WTC11 (cell line): Measurements from ENCODE around the gene TVP23C. TPM values are rescaled to one million over a fixed set of nuclear protein-coding genes. Genes with fewer than 3 reads are reported as not detected.

Experiments used
- ATAC-seq: fragments of 200-7000 bp; cut with Tn5 transposase; 2 replicates; pipeline ENCODE4 v1.10.0; 2021; ENCODE audit warnings: mild to moderate bottlenecking, moderate library complexity
- CTCF ChIA-PET: fragments of 300-600 bp; sonication (Branson Sonifier 250); formaldehyde crosslinking; loops from one replicate; lab custom pipeline; 2021; ENCODE audit warnings: antibody characterized with exemption; lab: Charles Lee
- POLR2A ChIA-PET: fragments of 350-600 bp; sonication (Branson Sonifier 250); formaldehyde crosslinking; loops from one replicate; lab custom pipeline; 2021; ENCODE audit warnings: antibody characterized with exemption; lab: Charles Lee
- DNase-seq: peaks from one replicate; pipeline ENCODE4 v3.0.0; 2021; ENCODE audit warnings: low spot score
- H3K27ac Mint-ChIP-seq: 2 replicates; pipeline ENCODE4 v1.8.0; 2021; ENCODE audit warnings: mixed read lengths
- H3K27me3 Mint-ChIP-seq: 2 replicates; pipeline ENCODE4 v1.8.0; 2021; ENCODE audit warnings: low read depth, mild to moderate bottlenecking, moderate library complexity, mixed read lengths
- H3K36me3 Mint-ChIP-seq: 2 replicates; pipeline ENCODE4 v1.8.0; 2021; ENCODE audit warnings: mixed read lengths
- H3K4me1 Mint-ChIP-seq: 2 replicates; pipeline ENCODE4 v1.8.0; 2022; ENCODE audit warnings: mixed read lengths
- H3K4me3 Mint-ChIP-seq: 2 replicates; pipeline ENCODE4 v1.8.0; 2021; ENCODE audit warnings: mild to moderate bottlenecking, moderate library complexity, mixed read lengths
- H3K9me3 Mint-ChIP-seq: 2 replicates; pipeline ENCODE4 v1.8.0; 2021; ENCODE audit warnings: mixed read lengths
- CBFB ChIP-seq: sonication (generic); formaldehyde crosslinking; IDR thresholded peaks from 2 replicates; pipeline ENCODE4 v1.8.1; 2022; ENCODE audit warnings: mild to moderate bottlenecking, low read depth, missing genetic modification reagents
- ESRRA ChIP-seq: sonication (generic); formaldehyde crosslinking; IDR thresholded peaks from 2 replicates; pipeline ENCODE4 v1.8.1; 2022; ENCODE audit warnings: mild to moderate bottlenecking, missing genetic modification reagents, borderline replicate concordance
- FOXK1 ChIP-seq: sonication (generic); formaldehyde crosslinking; IDR thresholded peaks from 2 replicates; pipeline ENCODE4 v1.8.0; 2022; ENCODE audit warnings: mild to moderate bottlenecking, moderate library complexity, missing genetic modification reagents
- GABPB1 ChIP-seq: sonication (generic); formaldehyde crosslinking; IDR thresholded peaks from 2 replicates; pipeline ENCODE4 v1.8.1; 2023; ENCODE audit warnings: mild to moderate bottlenecking, missing genetic modification reagents
- HMGA2 ChIP-seq: fragments of 250-450 bp; sonication (Bioruptor Pico); IDR thresholded peaks from 2 replicates; pipeline ENCODE4 v1.4.0; 2021; ENCODE audit warnings: mild to moderate bottlenecking, moderate library complexity
- MYBL2 ChIP-seq: sonication (generic); formaldehyde crosslinking; IDR thresholded peaks from 2 replicates; pipeline ENCODE4 v1.8.1; 2023; ENCODE audit warnings: mild to moderate bottlenecking, moderate library complexity, missing genetic modification reagents
- NFE2L1 ChIP-seq: sonication (generic); formaldehyde crosslinking; IDR thresholded peaks from 2 replicates; pipeline ENCODE4 v1.8.1; 2023; ENCODE audit warnings: missing genetic modification reagents
- ZNF263 ChIP-seq: sonication (generic); formaldehyde crosslinking; IDR thresholded peaks from 2 replicates; pipeline ENCODE4 v1.8.1; 2022; ENCODE audit warnings: low read depth, mild to moderate bottlenecking, moderate library complexity, missing genetic modification reagents
- ZNF317 ChIP-seq: sonication (generic); formaldehyde crosslinking; IDR thresholded peaks from 2 replicates; pipeline ENCODE4 v1.8.1; 2023; ENCODE audit warnings: low read depth, mild to moderate bottlenecking, moderate library complexity, missing genetic modification reagents, borderline replicate concordance
- ZNF396 ChIP-seq: fragments of 250-450 bp; sonication (Bioruptor Pico); IDR thresholded peaks from 2 replicates; pipeline ENCODE4 v1.8.0; 2021; ENCODE audit warnings: mild to moderate bottlenecking, moderate library complexity, borderline replicate concordance
- total RNA-seq: library from RNA; stranded (reverse); gene quantifications from 3 replicates; pipeline ENCODE4 v1.2.3, GENCODE V29; 2021
- TF ChIP-seq, protein P1 (sequence below): sonication (generic); formaldehyde crosslinking; conservative IDR thresholded peaks from 2 replicates; pipeline ENCODE4 v1.8.1; 2023; ENCODE audit warnings: mild to moderate bottlenecking, low read depth, missing genetic modification reagents, moderate library complexity
- TF ChIP-seq, protein P2 (sequence below): sonication (generic); formaldehyde crosslinking; IDR thresholded peaks from 2 replicates; pipeline ENCODE4 v1.8.0; 2022; ENCODE audit warnings: missing genetic modification reagents
- TF ChIP-seq, protein P3 (sequence below): fragments of 250-450 bp; sonication (Bioruptor Pico); conservative IDR thresholded peaks from 2 replicates; pipeline ENCODE4 v1.9.0; 2021; ENCODE audit warnings: mild to moderate bottlenecking
- TF ChIP-seq, protein P4 (sequence below): sonication (generic); formaldehyde crosslinking; IDR thresholded peaks from 2 replicates; pipeline ENCODE4 v1.8.1; 2022; ENCODE audit warnings: missing genetic modification reagents, borderline replicate concordance
- TF ChIP-seq, protein P5 (sequence below): sonication (generic); formaldehyde crosslinking; IDR thresholded peaks from 2 replicates; pipeline ENCODE4 v1.8.1; 2023; ENCODE audit warnings: mild to moderate bottlenecking, moderate library complexity, missing genetic modification reagents
- TF ChIP-seq, protein P6 (sequence below): sonication (generic); formaldehyde crosslinking; IDR thresholded peaks from 2 replicates; pipeline ENCODE4 v1.8.1; 2023; ENCODE audit warnings: mild to moderate bottlenecking, missing genetic modification reagents
- TF ChIP-seq, protein P7 (sequence below): sonication (generic); formaldehyde crosslinking; IDR thresholded peaks from 2 replicates; pipeline ENCODE4 v1.8.0; 2022; ENCODE audit warnings: mild to moderate bottlenecking, missing genetic modification reagents
- TF ChIP-seq, protein P8 (sequence below): sonication (generic); formaldehyde crosslinking; IDR thresholded peaks from 2 replicates; pipeline ENCODE4 v1.8.0; 2023; ENCODE audit warnings: missing genetic modification reagents

TVP23C gene
- total RNA-seq, 1 experiment from 2014 or later, result 16.9 TPM

DNA sequence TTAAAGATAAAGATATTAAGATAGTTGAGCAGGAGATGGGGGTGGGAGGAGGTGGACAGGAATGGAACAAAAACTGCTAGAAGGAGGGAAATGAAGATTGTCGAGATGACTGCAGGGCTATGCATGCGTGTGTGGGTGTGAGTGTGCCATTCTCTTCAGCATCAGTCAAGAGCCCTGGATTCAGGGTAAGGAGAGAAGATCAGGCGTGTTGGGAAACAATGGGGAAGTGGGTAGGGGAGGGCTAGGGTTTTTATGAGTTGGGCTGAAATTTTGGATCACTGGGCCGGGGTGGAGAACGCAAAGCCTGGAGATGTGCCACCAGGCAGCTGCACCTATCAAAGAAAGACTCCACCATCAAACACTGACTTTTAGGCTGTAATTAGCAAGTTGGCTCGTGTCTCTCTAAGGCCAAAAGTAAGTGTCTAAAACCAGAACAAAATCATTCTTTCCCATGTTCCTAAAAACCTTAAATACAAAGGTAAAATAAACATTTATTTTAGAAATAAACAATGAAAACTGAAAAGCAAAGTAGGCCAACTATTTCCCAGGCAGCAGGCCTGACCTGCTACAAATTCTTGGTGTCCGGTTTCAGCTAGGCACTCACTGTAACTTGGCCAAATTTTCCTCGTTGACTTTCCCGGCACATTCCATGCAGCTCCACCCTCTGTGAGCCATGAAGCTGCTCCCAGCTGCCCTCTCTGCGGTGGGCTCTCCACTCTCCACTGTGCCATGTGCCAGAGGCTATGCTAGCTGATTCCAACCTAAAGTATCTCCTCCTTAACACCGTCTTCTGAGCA, 100.1 kb downstream of the TVP23C start (continued):
- TF ChIP-seq, protein P1, sequence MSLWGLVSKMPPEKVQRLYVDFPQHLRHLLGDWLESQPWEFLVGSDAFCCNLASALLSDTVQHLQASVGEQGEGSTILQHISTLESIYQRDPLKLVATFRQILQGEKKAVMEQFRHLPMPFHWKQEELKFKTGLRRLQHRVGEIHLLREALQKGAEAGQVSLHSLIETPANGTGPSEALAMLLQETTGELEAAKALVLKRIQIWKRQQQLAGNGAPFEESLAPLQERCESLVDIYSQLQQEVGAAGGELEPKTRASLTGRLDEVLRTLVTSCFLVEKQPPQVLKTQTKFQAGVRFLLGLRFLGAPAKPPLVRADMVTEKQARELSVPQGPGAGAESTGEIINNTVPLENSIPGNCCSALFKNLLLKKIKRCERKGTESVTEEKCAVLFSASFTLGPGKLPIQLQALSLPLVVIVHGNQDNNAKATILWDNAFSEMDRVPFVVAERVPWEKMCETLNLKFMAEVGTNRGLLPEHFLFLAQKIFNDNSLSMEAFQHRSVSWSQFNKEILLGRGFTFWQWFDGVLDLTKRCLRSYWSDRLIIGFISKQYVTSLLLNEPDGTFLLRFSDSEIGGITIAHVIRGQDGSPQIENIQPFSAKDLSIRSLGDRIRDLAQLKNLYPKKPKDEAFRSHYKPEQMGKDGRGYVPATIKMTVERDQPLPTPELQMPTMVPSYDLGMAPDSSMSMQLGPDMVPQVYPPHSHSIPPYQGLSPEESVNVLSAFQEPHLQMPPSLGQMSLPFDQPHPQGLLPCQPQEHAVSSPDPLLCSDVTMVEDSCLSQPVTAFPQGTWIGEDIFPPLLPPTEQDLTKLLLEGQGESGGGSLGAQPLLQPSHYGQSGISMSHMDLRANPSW (CRISPR knock-in tag), result no peak
- TF ChIP-seq CBFB (CRISPR knock-in tag) (no peak), HMGA2 (CRISPR knock-in tag) (no peak), NFE2L1 (CRISPR knock-in tag) (no peak), MYBL2 (CRISPR knock-in tag) (no peak), ZNF263 (CRISPR knock-in tag) (no peak)
- TF ChIP-seq, protein P2, sequence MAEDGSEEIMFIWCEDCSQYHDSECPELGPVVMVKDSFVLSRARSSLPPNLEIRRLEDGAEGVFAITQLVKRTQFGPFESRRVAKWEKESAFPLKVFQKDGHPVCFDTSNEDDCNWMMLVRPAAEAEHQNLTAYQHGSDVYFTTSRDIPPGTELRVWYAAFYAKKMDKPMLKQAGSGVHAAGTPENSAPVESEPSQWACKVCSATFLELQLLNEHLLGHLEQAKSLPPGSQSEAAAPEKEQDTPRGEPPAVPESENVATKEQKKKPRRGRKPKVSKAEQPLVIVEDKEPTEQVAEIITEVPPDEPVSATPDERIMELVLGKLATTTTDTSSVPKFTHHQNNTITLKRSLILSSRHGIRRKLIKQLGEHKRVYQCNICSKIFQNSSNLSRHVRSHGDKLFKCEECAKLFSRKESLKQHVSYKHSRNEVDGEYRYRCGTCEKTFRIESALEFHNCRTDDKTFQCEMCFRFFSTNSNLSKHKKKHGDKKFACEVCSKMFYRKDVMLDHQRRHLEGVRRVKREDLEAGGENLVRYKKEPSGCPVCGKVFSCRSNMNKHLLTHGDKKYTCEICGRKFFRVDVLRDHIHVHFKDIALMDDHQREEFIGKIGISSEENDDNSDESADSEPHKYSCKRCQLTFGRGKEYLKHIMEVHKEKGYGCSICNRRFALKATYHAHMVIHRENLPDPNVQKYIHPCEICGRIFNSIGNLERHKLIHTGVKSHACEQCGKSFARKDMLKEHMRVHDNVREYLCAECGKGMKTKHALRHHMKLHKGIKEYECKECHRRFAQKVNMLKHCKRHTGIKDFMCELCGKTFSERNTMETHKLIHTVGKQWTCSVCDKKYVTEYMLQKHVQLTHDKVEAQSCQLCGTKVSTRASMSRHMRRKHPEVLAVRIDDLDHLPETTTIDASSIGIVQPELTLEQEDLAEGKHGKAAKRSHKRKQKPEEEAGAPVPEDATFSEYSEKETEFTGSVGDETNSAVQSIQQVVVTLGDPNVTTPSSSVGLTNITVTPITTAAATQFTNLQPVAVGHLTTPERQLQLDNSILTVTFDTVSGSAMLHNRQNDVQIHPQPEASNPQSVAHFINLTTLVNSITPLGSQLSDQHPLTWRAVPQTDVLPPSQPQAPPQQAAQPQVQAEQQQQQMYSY, result no peak
- TF ChIP-seq, protein P3, sequence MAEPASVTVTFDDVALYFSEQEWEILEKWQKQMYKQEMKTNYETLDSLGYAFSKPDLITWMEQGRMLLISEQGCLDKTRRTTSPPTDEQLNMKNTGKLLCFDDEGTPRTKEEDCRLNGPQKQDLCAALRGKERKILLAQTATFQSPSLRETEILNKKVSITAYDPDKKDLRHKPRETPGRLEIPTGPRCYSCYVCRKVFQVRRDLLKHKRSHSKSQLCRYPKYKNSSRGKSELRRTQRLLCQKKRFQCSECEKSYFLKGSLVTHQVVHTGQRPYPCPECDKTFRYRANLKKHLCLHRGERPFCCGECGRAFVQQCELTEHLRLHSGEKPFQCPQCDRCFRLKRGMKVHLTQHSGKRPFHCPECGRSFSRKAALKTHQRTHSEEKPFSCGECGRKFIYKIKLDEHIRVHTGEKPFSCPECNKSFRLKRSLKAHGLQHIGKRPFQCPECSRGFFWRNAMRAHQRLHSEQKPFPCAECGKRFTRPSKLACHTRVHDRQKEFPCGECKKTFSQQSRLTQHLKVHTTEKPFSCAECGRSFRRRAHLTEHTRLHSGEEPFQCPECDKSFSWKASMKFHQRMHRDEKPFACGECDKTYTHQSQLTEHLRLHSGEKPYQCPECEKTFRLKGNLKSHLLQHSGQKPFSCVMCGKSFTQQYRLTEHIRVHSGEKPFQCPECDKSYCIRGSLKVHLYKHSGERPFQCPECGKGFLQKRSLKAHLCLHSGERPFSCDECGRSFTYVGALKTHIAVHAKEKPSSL, result no peak

DNA sequence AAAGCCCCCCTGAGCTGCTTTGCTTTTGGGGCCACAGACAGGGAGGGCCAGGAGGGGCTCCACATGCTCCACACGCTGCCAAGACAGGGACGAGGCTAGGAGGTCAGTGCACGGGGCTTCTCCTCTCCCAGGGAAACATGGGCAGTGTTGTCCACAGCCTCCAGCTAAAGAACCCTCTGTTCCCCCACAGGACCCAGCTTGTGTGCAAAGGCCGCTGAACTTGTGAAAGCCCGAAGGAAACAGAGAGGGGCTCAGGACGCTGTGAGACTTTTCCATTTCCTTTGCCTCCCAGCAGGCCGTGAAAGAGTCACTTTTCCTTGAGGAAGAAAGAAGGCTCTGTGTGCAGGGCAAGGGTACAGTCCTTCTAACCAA, 105.6 kb downstream of the TVP23C start:
- ATAC-seq (no peak), DNase-seq (no peak)
- Mint-ChIP-seq H3K4me3 (no peak overlapping the region), H3K27me3 (no peaks in the 10 kb centered on the region), H3K9me3 (peaks cover 18% of the 10 kb centered on the region), H3K4me1 (no peaks in the 10 kb centered on the region), H3K27ac (no peak overlapping the region), H3K36me3 (peaks cover 27% of the 10 kb centered on the region)
- POLR2A ChIA-PET, result interaction anchor here (1.2 kb wide), 1 partner anchor 46 kb away, joined by 5 read pairs; no protein-coding TSS in a partner anchor
- CTCF ChIA-PET, result interaction anchor here (0.6 to 2.5 kb wide), 4 partner anchors 21 to 195 kb away, joined by 3 to 19 read pairs (median 6); no protein-coding TSS in a partner anchor
- TF ChIP-seq NFE2L1 (CRISPR knock-in tag) (no peak), ZNF317 (no peak), GABPB1 (no peak), FOXK1 (CRISPR knock-in tag) (no peak), ESRRA (CRISPR knock-in tag) (no peak), ZNF396 (CRISPR knock-in tag) (no peak)
- TF ChIP-seq, protein P4, sequence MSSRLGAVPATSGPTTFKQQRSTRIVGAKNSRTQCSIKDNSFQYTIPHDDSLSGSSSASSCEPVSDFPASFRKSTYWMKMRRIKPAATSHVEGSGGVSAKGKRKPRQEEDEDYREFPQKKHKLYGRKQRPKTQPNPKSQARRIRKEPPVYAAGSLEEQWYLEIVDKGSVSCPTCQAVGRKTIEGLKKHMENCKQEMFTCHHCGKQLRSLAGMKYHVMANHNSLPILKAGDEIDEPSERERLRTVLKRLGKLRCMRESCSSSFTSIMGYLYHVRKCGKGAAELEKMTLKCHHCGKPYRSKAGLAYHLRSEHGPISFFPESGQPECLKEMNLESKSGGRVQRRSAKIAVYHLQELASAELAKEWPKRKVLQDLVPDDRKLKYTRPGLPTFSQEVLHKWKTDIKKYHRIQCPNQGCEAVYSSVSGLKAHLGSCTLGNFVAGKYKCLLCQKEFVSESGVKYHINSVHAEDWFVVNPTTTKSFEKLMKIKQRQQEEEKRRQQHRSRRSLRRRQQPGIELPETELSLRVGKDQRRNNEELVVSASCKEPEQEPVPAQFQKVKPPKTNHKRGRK (CRISPR knock-in tag), result no peak
- TF ChIP-seq, protein P5, sequence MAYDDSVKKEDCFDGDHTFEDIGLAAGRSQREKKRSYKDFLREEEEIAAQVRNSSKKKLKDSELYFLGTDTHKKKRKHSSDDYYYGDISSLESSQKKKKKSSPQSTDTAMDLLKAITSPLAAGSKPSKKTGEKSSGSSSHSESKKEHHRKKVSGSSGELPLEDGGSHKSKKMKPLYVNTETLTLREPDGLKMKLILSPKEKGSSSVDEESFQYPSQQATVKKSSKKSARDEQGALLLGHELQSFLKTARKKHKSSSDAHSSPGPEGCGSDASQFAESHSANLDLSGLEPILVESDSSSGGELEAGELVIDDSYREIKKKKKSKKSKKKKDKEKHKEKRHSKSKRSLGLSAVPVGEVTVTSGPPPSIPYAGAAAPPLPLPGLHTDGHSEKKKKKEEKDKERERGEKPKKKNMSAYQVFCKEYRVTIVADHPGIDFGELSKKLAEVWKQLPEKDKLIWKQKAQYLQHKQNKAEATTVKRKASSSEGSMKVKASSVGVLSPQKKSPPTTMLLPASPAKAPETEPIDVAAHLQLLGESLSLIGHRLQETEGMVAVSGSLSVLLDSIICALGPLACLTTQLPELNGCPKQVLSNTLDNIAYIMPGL (CRISPR knock-in tag), result no peak
- TF ChIP-seq, protein P6, sequence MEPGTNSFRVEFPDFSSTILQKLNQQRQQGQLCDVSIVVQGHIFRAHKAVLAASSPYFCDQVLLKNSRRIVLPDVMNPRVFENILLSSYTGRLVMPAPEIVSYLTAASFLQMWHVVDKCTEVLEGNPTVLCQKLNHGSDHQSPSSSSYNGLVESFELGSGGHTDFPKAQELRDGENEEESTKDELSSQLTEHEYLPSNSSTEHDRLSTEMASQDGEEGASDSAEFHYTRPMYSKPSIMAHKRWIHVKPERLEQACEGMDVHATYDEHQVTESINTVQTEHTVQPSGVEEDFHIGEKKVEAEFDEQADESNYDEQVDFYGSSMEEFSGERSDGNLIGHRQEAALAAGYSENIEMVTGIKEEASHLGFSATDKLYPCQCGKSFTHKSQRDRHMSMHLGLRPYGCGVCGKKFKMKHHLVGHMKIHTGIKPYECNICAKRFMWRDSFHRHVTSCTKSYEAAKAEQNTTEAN, result no peak
- TF ChIP-seq, protein P7, sequence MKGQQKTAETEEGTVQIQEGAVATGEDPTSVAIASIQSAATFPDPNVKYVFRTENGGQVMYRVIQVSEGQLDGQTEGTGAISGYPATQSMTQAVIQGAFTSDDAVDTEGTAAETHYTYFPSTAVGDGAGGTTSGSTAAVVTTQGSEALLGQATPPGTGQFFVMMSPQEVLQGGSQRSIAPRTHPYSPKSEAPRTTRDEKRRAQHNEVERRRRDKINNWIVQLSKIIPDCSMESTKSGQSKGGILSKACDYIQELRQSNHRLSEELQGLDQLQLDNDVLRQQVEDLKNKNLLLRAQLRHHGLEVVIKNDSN (CRISPR knock-in tag), result no peak
- TF ChIP-seq, protein P8, sequence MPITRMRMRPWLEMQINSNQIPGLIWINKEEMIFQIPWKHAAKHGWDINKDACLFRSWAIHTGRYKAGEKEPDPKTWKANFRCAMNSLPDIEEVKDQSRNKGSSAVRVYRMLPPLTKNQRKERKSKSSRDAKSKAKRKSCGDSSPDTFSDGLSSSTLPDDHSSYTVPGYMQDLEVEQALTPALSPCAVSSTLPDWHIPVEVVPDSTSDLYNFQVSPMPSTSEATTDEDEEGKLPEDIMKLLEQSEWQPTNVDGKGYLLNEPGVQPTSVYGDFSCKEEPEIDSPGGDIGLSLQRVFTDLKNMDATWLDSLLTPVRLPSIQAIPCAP (CRISPR knock-in tag), result no peak
